PFSK-1 (cell line): ENCODE results near the gene CPO.

Experiments
- FOXP2 ChIP-seq: optimal IDR thresholded peaks from 2 replicates; pipeline ENCODE3; 2011; ENCODE audit warnings: borderline replicate concordance, control low read depth, inconsistent platforms; ENCODE audit not compliant: insufficient read depth; ENCODE audit errors: extremely low read length, extremely low read depth
- POLR2AphosphoS5 ChIP-seq: IDR thresholded peaks from 2 replicates; pipeline ENCODE4 v1.6.1; 2012; ENCODE audit warnings: low read depth, mild to moderate bottlenecking, control low read depth, low read length, moderate library complexity
- REST ChIP-seq, 2 experiments: IDR thresholded peaks; 2 replicates each; pipeline versions ENCODE4 v1.6.1 to v1.8.0; 2011 to 2012; ENCODE audit warnings: low read depth in 2 of 2, low read length in 2 of 2, control low read depth in 1 of 2, inconsistent platforms in 1 of 2, mild to moderate bottlenecking in 1 of 2, moderate library complexity in 1 of 2; ENCODE audit not compliant: insufficient read depth in 1 of 2
- SIN3A ChIP-seq: IDR thresholded peaks from 2 replicates; pipeline ENCODE4 v1.6.1; 2012; ENCODE audit warnings: mild to moderate bottlenecking, low read length, moderate library complexity, borderline replicate concordance; ENCODE audit not compliant: insufficient read depth
- TAF1 ChIP-seq: IDR thresholded peaks from 2 replicates; pipeline ENCODE4 v1.6.1; 2012; ENCODE audit warnings: low read length, control low read depth, borderline replicate concordance; ENCODE audit not compliant: insufficient read depth

The CPO gene

DNA sequence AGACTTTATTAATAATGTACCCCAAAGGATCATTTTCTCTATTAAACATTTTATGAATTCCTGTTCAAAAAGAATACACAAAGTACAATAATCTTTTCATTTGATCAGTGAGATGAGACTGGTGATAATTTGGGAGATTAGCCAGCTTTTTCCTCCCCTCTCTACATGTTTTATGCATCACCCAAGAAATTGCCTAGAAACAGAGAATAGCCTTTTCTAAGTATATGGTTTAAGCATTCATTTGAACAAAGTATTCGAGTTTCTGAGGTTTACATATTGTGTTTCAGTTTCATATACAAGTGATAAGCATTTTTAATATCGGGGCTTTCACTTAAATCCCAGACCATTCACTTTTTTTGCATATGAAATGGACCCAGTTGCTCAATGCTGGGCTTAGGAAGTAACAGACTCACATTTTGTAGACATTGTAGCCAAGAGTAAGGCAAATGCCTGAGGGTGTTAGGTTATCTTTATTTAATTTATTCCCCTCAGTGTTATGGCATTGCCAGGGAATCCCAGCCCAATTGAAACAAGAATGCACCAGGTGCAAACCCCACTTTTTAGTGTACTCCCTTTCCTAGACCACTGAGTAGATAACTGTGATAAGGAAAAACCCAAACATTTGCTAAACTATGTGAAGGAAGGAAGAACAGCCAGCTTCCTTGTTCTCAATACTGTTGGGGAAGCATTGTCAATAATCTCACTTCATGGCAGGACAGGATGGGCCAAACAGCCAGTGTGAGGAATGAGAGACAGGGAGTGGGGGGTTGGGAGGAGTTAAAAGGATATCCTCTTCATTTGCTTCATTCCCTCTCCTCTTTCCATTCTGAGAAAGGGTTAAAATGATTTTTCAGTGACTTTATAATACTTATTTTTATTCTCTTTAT lies 3.5 kb downstream of the CPO start:
- TF ChIP-seq REST (IDR thresholded peaks at IDR 0.05; ENCODE audit: insufficient read depth in 1 of 2, low read depth in 2 of 2, low read length in 2 of 2) = no peak
- TF ChIP-seq POLR2AphosphoS5 = no peak
- TF ChIP-seq SIN3A = no peak
- TF ChIP-seq TAF1 = no peak

DNA sequence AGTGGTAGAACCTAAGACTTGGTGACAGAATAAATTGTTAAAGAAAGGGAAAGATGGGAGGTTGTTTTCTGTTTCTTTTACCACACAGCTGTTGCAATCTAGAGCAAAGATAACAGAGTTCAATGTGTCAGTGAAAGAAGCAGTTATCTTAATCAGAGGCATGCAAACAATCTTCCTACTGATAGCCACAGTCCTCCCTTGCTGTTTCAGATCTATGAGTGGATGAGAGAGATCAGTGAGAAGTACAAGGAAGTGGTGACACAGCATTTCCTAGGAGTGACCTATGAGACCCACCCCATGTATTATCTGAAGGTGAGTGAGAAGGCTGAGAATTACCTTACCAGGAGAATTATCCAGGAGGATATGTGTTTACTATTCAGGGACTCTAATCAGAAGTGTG lies 15.9 kb downstream of the CPO start:
- TF ChIP-seq POLR2AphosphoS5 (no peak), SIN3A (no peak), REST (IDR thresholded peaks at IDR 0.05; ENCODE audit: insufficient read depth in 1 of 2, low read depth in 2 of 2, low read length in 2 of 2) (no peak), TAF1 (no peak), FOXP2 (no peak)

GRCh38 chr2:206958261-206958660 lies 18.9 kb downstream of the CPO start:
- TF ChIP-seq TAF1 (no peak), SIN3A (no peak), FOXP2 (no peak), REST (IDR thresholded peaks at IDR 0.05; ENCODE audit: insufficient read depth in 1 of 2, low read depth in 2 of 2, low read length in 2 of 2) (no peak), POLR2AphosphoS5 (no peak)

DNA sequence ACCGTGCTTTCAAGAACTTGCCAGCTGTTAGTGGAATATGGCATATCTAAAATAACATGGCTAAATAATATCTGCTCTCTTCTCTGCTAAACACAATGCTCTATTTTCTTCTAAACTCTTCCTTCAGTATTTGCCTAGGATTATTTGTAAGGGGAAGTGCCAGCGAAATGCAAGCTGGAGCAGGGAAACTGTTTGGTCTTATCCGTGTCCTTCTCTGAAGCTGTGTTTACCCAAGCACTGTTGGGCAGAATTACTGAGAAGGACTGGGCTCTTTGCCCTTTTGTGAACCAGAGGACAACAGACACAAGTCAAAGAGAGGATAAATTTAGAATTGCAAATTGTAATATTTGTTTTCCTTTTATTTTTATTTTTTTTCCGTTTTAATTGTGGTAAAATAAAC lies 23.6 kb downstream of the CPO start:
- TF ChIP-seq FOXP2 (no peak), SIN3A (no peak), TAF1 (no peak), POLR2AphosphoS5 (no peak), REST (IDR thresholded peaks at IDR 0.05; ENCODE audit: insufficient read depth in 1 of 2, low read depth in 2 of 2, low read length in 2 of 2) (no peak)
